Liver (tissue), 9 donors: ENCODE results near the gene ZNF618. TPM values are rescaled to one million over a fixed set of nuclear protein-coding genes. Genes with fewer than 3 reads are reported as not detected.
A peak's percentile ranks its signal among the peaks of the same experiment; 100 is the strongest.

ENCODE experiments used
- DNase-seq: peaks from one replicate; pipeline ENCODE4 v3.0.0-alpha.2; 2017; ENCODE audit warnings: low spot score
- H3K27ac ChIP-seq, 2 donors: one replicate each; pipeline ENCODE4 v1.7.0; 2013; ENCODE audit warnings: inconsistent platforms in 2 of 2, low read length in 2 of 2, control low read depth in 1 of 2, low read depth in 1 of 2, mild to moderate bottlenecking in 1 of 2
- H3K27me3 ChIP-seq, 4 donors: one replicate each; pipeline versions ENCODE4 v1.6.1 to v1.7.0; 2013; ENCODE audit warnings: low read length in 3 of 4, inconsistent platforms in 1 of 4, mild to moderate bottlenecking in 1 of 4, moderate library complexity in 1 of 4; ENCODE audit not compliant: control insufficient read depth in 4 of 4, insufficient read depth in 4 of 4
- H3K36me3 ChIP-seq, 4 donors: one replicate each; pipeline versions ENCODE4 v1.6.1 to v1.7.0; 2013; ENCODE audit warnings: low read length in 3 of 4, mild to moderate bottlenecking in 3 of 4, low read depth in 1 of 4, moderate library complexity in 1 of 4; ENCODE audit not compliant: control insufficient read depth in 4 of 4, insufficient read depth in 3 of 4
- H3K4me1 ChIP-seq, 4 donors: one replicate each; pipeline versions ENCODE4 v1.6.1 to v1.7.0; 2013; ENCODE audit warnings: low read length in 3 of 4, mild to moderate bottlenecking in 3 of 4, moderate library complexity in 1 of 4; ENCODE audit not compliant: control insufficient read depth in 4 of 4, insufficient read depth in 4 of 4
- H3K4me3 ChIP-seq, 3 donors: one replicate each; pipeline versions ENCODE4 v1.6.1 to v1.7.0; 2013; ENCODE audit warnings: low read length in 3 of 3, control low read depth in 1 of 3, low read depth in 1 of 3, mild to moderate bottlenecking in 1 of 3
- H3K9ac ChIP-seq, 2 donors: one replicate each; pipeline ENCODE4 v1.7.0; 2013; ENCODE audit warnings: low read length in 2 of 2, mild to moderate bottlenecking in 2 of 2, moderate library complexity in 2 of 2, control low read depth in 1 of 2, low read depth in 1 of 2
- H3K9me3 ChIP-seq, 4 donors: one replicate each; pipeline versions ENCODE4 v1.6.1 to v1.7.0; 2013; ENCODE audit warnings: low read length in 3 of 4; ENCODE audit not compliant: control insufficient read depth in 4 of 4
- ATF3 ChIP-seq: IDR thresholded peaks from 2 replicates; pipeline ENCODE4 v1.6.1; 2016; ENCODE audit warnings: antibody characterized with exemption
- CTCF ChIP-seq: fragments of 150-350 bp; IDR thresholded peaks from 2 replicates; pipeline ENCODE4 v1.5.1; 2017; ENCODE audit warnings: improper control_type of control experiment, low read depth, low read length; ENCODE audit not compliant: missing input control
- EGR1 ChIP-seq, 2 donors: IDR thresholded peaks; 2 replicates each; pipeline ENCODE4 v1.6.1; 2016 to 2018; ENCODE audit warnings: antibody characterized with exemption in 2 of 2, low read depth in 2 of 2
- FOXA1 ChIP-seq: IDR thresholded peaks from 2 replicates; pipeline ENCODE4 v1.6.1; 2016; ENCODE audit warnings: antibody characterized with exemption
- FOXA2 ChIP-seq: IDR thresholded peaks from 2 replicates; pipeline ENCODE4 v1.6.1; 2016; ENCODE audit warnings: antibody characterized with exemption
- GABPA ChIP-seq, 2 donors: IDR thresholded peaks in 1 of 2; conservative IDR thresholded peaks in 1 of 2; 2 replicates each; pipeline ENCODE4 v1.6.1; 2016; ENCODE audit warnings: antibody characterized with exemption in 2 of 2, mild to moderate bottlenecking in 1 of 2, moderate library complexity in 1 of 2
- HNF4A ChIP-seq, 2 donors: conservative IDR thresholded peaks; 2 replicates each; pipeline ENCODE4 v1.6.1; 2016; ENCODE audit warnings: antibody characterized with exemption in 2 of 2, mild to moderate bottlenecking in 2 of 2
- HNF4G ChIP-seq: IDR thresholded peaks from 2 replicates; pipeline ENCODE4 v1.6.1; 2016; ENCODE audit warnings: antibody characterized with exemption
- JUND ChIP-seq, 2 donors: IDR thresholded peaks; 2 replicates each; pipeline ENCODE4 v1.6.1; 2016; ENCODE audit warnings: antibody characterized with exemption in 2 of 2
- MAX ChIP-seq: IDR thresholded peaks from 2 replicates; pipeline ENCODE4 v1.6.1; 2016; ENCODE audit warnings: antibody characterized with exemption
- NR2F2 ChIP-seq: IDR thresholded peaks from 2 replicates; pipeline ENCODE4 v1.6.1; 2016; ENCODE audit warnings: antibody characterized with exemption
- RAD21 ChIP-seq, 2 donors: IDR thresholded peaks; 2 replicates each; pipeline ENCODE4 v1.6.1; 2016; ENCODE audit warnings: antibody characterized with exemption in 2 of 2, mild to moderate bottlenecking in 2 of 2
- REST ChIP-seq: IDR thresholded peaks from 2 replicates; pipeline ENCODE4 v1.6.1; 2016; ENCODE audit warnings: antibody characterized with exemption, mild to moderate bottlenecking
- RXRA ChIP-seq, 2 donors: IDR thresholded peaks; 2 replicates each; pipeline ENCODE4 v1.6.1; 2017 to 2018; ENCODE audit warnings: antibody characterized with exemption in 2 of 2, mild to moderate bottlenecking in 1 of 2
- SP1 ChIP-seq: IDR thresholded peaks from 2 replicates; pipeline ENCODE4 v1.6.1; 2018; ENCODE audit warnings: antibody characterized with exemption, mild to moderate bottlenecking
- TAF1 ChIP-seq: conservative IDR thresholded peaks from 2 replicates; pipeline ENCODE4 v1.6.1; 2016; ENCODE audit warnings: antibody characterized with exemption, mild to moderate bottlenecking
- YY1 ChIP-seq: IDR thresholded peaks from 2 replicates; pipeline ENCODE4 v1.6.1; 2016; ENCODE audit warnings: antibody characterized with exemption, mild to moderate bottlenecking
- ZBTB33 ChIP-seq: IDR thresholded peaks from 2 replicates; pipeline ENCODE4 v1.6.1; 2016; ENCODE audit warnings: antibody characterized with exemption
- WGBS: extraction: QIAGEN DNeasy Blood & Tissue Kit; methylation state at CpG from one replicate; pipeline ENCODE4 v1.1.7; 2013; 5-methylcytosine and 5-hydroxymethylcytosine counted together
- polyA plus RNA-seq, 2 donors: library from polyadenylated mRNA; stranded (reverse) in 1 of 2; unstranded in 1 of 2; fragments of 200-250 nt in 1 of 2; fragments of >200 nt in 1 of 2; fragmentation: Nextera tagmentation in 1 of 2; extraction: Ambion mirVana in 1 of 2; gene quantifications; one replicate each; pipeline versions ENCODE4 v1.2.1 to v1.2.3, GENCODE V29; 2013 to 2015
- total RNA-seq, 2 donors: library from RNA; depleted of rRNA; stranded (reverse); fragments of >200 nt; gene quantifications; one replicate each; pipeline ENCODE4 v1.2.3, GENCODE V29; 2014
- donor health status: healthy.
- donor health status: healthy.
- donor health status: healthy.
- donor health status: healthy.
- donor health status: healthy.

The ZNF618 gene
- total and polyA plus RNA-seq, 4 donors, result 2.2 to 6.5 (median 3.7) TPM

GRCh38 chr9:113991714-113992113 is 115.6 kb downstream of the ZNF618 start:
- no peak for TF ChIP-seq HNF4A (conservative IDR thresholded peaks at IDR 0.05)
- TF ChIP-seq REST, result no peak
- TF ChIP-seq GABPA (IDR thresholded peaks at IDR 0.05 in 1 of 2, conservative IDR thresholded peaks at IDR 0.05 in 1 of 2), result no peak
- Histone ChIP-seq H3K36me3 (no peaks in the 10 kb centered on the region), H3K9ac (no peak overlapping the region), H3K27ac (peak overlapping the region in 1 of 2 donors; percentile 88), H3K4me3 (no peak overlapping the region), H3K27me3 (no peaks in the 10 kb centered on the region), H3K4me1 (peaks cover 34 to 69% (median 56%) of the 10 kb centered on the region in 4 donors), H3K9me3 (no peaks in the 10 kb centered on the region)
- DNase-seq, result no peak
- WGBS, result 79% methylated on average over 3 of the region's 3 CpGs

- no peak for DNase-seq
These were observed 116.3 kb downstream of the ZNF618 start for GRCh38 chr9:113992276-113992951.

More at GRCh38 chr9:113992276-113992951, 116.3 kb downstream of the ZNF618 start:
- peak in 1 of 2 donors; percentile 67 for TF ChIP-seq JUND (IDR thresholded peaks at IDR 0.05)
- peak; percentile 100 for TF ChIP-seq MAX
- TF ChIP-seq HNF4A (conservative IDR thresholded peaks at IDR 0.05), result peak; percentile 77 to 86
- peak; percentile 64 for TF ChIP-seq ZBTB33
- TF ChIP-seq REST, result peak; percentile 57
- no peak for TF ChIP-seq FOXA2
- peak; percentile 19 for TF ChIP-seq ATF3
- TF ChIP-seq RXRA (IDR thresholded peaks at IDR 0.05), result peak; percentile 94 to 97
- TF ChIP-seq EGR1 (IDR thresholded peaks at IDR 0.05; ENCODE audit: low read depth in 2 of 2), result peak; percentile 71 to 96
- peak; percentile 51 for TF ChIP-seq FOXA1
- peak; percentile 96 for TF ChIP-seq YY1
- TF ChIP-seq NR2F2, result peak; percentile 69
- TF ChIP-seq CTCF, result peak; percentile 0
- TF ChIP-seq GABPA (IDR thresholded peaks at IDR 0.05 in 1 of 2, conservative IDR thresholded peaks at IDR 0.05 in 1 of 2), result peak; percentile 51 to 76
- TF ChIP-seq TAF1, result no peak
- TF ChIP-seq SP1, result peak; percentile 86
- peak; percentile 38 for TF ChIP-seq HNF4G
- peak; percentile 47 to 72 for TF ChIP-seq RAD21 (IDR thresholded peaks at IDR 0.05)
- no peaks in the 10 kb centered on the region for H3K9me3 ChIP-seq
- peak overlapping the region; percentile 83 to 88 for H3K27ac ChIP-seq
- H3K9ac ChIP-seq, result peak overlapping the region; percentile 29 to 44
- 39% methylated on average over 15 of the region's 15 CpGs for WGBS
- no peaks in the 10 kb centered on the region for H3K36me3 ChIP-seq
- H3K4me3 ChIP-seq, result peak overlapping the region in 1 of 3 donors; percentile 3
- peaks cover 33 to 69% (median 55%) of the 10 kb centered on the region in 4 donors for H3K4me1 ChIP-seq
- no peaks in the 10 kb centered on the region for H3K27me3 ChIP-seq
